IPS-18a (cell line): ENCODE measurements around the gene EPDR1.

Source experiments
- H3K27ac ChIP-seq: one replicate; pipeline ENCODE4 v1.5.1; 2013; ENCODE audit warnings: low read length
- H3K27me3 ChIP-seq: one replicate; pipeline ENCODE4 v1.6.1; 2013; ENCODE audit warnings: mild to moderate bottlenecking, low read length; ENCODE audit not compliant: control insufficient read depth, insufficient read depth
- H3K36me3 ChIP-seq: one replicate; pipeline ENCODE4 v1.6.1; 2013; ENCODE audit warnings: low read depth, low read length; ENCODE audit not compliant: control insufficient read depth
- H3K4me1 ChIP-seq: one replicate; pipeline ENCODE4 v1.6.1; 2013; ENCODE audit warnings: low read depth, low read length; ENCODE audit not compliant: control insufficient read depth
- H3K4me3 ChIP-seq: one replicate; pipeline ENCODE4 v1.5.1; 2013; ENCODE audit warnings: low read length
- H3K9ac ChIP-seq: one replicate; pipeline ENCODE4 v1.6.1; 2013; ENCODE audit warnings: mild to moderate bottlenecking, low read length, moderate library complexity
- H3K9me3 ChIP-seq: one replicate; pipeline ENCODE4 v1.6.1; 2013; ENCODE audit warnings: low read depth, low read length; ENCODE audit not compliant: control insufficient read depth

Gene EPDR1

DNA sequence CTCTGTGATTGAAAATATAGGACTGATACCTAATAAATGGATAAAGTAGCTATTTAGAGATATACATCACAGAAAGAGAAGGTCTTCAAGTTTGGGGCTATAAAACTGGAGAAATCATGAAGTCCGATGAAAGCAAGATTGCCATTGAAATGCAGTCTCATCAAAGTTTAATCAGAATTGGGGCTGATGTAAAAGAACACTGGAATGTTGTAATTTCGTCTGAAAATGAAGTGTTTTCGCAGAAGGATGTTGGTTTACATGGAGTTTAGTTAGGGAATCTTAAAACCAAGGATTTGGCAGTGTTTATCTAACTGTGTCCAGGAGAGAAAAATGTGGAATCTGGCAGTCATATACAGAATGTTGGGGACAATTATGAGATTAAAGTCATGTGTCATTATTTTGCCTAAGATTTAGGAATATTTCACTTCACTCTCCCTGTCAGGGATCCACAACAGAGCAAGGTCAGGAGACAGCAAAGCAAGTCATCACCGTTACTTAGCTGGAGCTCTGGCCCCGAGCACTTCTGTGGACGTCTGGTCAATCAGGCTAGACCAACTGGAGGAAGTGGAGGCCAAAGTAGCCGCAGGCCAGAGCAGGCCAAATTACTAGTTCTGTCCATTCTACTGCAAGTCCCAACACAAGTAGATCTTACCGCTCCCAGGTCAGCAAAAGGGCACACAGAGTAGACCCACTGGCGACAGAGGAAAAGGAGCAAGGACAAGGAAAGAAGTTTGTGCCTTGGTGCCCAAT is 37.0 kb downstream of the EPDR1 start:
- no peaks in the 10 kb centered on the region for H3K9me3 ChIP-seq
- H3K27me3 ChIP-seq = no peaks in the 10 kb centered on the region
- no peaks in the 10 kb centered on the region for H3K4me1 ChIP-seq
- H3K4me3 ChIP-seq = no peak overlapping the region
- no peak overlapping the region for H3K9ac ChIP-seq
- no peaks in the 10 kb centered on the region for H3K36me3 ChIP-seq
- no peak overlapping the region for H3K27ac ChIP-seq

DNA sequence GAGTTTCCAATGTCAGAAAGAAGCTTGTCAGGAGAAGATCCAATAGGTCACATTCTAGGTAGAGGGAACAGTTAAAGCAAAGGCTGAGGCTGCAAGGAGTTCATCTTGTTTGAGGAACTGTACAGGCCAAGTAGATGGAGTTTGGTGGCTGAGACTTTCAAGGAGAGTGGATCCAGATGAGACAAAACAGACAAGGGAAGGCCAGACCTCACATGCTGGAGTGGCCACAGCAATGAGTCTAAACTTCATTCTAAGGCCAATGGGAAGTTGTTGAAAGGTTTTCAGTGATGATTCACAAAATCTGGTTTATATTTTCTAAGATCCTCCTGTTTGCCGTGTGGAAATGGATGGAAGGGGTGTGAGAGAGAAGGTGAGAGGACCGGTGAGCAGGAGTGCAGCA is 40.0 kb downstream of the EPDR1 start:
- Histone ChIP-seq H3K27me3 (no peaks in the 10 kb centered on the region), H3K27ac (no peak overlapping the region), H3K4me1 (no peaks in the 10 kb centered on the region), H3K9ac (no peak overlapping the region), H3K9me3 (no peaks in the 10 kb centered on the region), H3K36me3 (no peaks in the 10 kb centered on the region), H3K4me3 (no peak overlapping the region)

GRCh38 chr7:37961251-37961650 is 40.8 kb downstream of the EPDR1 start:
- Histone ChIP-seq H3K36me3 (no peaks in the 10 kb centered on the region), H3K4me3 (no peak overlapping the region), H3K27me3 (no peaks in the 10 kb centered on the region), H3K9ac (no peak overlapping the region), H3K4me1 (no peaks in the 10 kb centered on the region), H3K27ac (no peak overlapping the region), H3K9me3 (no peaks in the 10 kb centered on the region)

- H3K9me3 ChIP-seq = no peaks in the 10 kb centered on the region
- H3K4me1 ChIP-seq = no peaks in the 10 kb centered on the region
- H3K27ac ChIP-seq = no peak overlapping the region
- no peaks in the 10 kb centered on the region for H3K27me3 ChIP-seq
- no peak overlapping the region for H3K9ac ChIP-seq
- H3K4me3 ChIP-seq = no peak overlapping the region
- no peaks in the 10 kb centered on the region for H3K36me3 ChIP-seq
Observed at GRCh38 chr7:37964196-37964595, 43.8 kb downstream of the EPDR1 start.

DNA sequence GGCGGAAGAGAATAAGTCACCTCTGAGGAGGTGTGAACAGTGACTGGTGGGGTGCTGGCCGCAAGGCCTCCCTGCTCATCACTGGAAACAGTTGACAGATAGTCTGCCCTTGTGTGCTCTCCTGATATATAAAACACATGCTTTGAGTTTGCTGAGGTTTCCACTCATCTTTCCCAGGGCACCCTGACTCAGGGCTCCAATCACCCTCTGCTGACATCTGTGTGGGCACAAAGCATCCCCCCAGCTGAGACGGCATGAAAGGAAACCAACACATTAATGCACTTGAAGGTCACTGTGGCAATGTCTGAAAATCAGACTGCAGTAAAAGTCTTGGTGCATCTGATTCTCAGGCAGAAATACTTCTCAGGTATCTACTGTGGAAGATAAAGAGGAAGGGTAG is 49.8 kb downstream of the EPDR1 start:
- Histone ChIP-seq H3K27ac (no peak overlapping the region), H3K36me3 (no peaks in the 10 kb centered on the region), H3K27me3 (no peaks in the 10 kb centered on the region), H3K4me1 (no peaks in the 10 kb centered on the region), H3K9me3 (no peaks in the 10 kb centered on the region), H3K4me3 (no peak overlapping the region), H3K9ac (no peak overlapping the region)

DNA sequence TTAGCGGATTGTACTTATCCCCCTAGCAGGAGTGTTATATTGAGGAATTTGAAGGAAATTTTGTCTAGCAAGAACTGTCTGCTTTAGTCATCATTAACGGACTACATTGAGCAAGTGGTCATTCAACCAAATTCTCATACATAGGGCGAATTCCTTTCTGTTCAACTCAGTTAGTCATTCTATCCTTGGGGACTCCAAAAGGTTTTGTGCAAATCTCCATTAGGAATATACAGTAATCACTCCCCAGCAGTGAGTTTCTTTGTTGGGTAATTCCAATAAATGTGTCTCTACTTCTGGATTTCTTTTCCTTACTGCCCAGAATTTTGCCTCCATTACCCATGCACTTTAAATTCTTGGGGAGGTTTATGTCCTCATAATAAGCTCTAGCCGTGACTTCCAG is 51.1 kb downstream of the EPDR1 start:
- no peaks in the 10 kb centered on the region for H3K27me3 ChIP-seq
- H3K9me3 ChIP-seq = no peaks in the 10 kb centered on the region
- no peak overlapping the region for H3K9ac ChIP-seq
- H3K27ac ChIP-seq = no peak overlapping the region
- no peaks in the 10 kb centered on the region for H3K4me1 ChIP-seq
- no peaks in the 10 kb centered on the region for H3K36me3 ChIP-seq
- no peak overlapping the region for H3K4me3 ChIP-seq

GRCh38 chr7:37973915-37974314 is 53.5 kb downstream of the EPDR1 start:
- Histone ChIP-seq H3K36me3 (no peaks in the 10 kb centered on the region), H3K9ac (no peak overlapping the region), H3K27ac (no peak overlapping the region)

DNA sequence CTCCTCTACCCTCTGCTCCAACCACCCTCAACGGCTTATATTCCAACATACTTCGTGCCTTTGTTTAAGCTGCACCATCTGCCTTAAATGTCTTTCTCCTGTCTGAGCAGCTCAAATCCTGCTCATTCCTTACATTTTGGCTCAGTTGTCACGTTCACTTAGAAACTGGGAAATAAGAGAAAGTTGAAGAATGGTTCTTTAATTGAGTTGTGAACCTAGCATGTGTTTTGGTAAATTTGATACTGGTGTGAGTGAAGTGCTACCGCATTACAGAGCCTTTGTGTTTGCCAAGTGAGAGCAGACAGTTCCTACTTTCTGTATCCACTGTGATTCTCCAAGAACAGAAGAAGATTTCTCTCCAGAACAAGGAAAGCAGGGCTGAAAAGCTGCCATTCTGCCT is 54.3 kb downstream of the EPDR1 start:
- Histone ChIP-seq H3K4me3 (no peak overlapping the region), H3K9ac (no peak overlapping the region), H3K4me1 (no peaks in the 10 kb centered on the region), H3K36me3 (no peaks in the 10 kb centered on the region), H3K27me3 (no peaks in the 10 kb centered on the region), H3K27ac (no peak overlapping the region), H3K9me3 (no peaks in the 10 kb centered on the region)

More at GRCh38 chr7:37973915-37974314, 53.5 kb downstream of the EPDR1 start:
- no peaks in the 10 kb centered on the region for H3K4me1 ChIP-seq
- H3K4me3 ChIP-seq = no peak overlapping the region
- H3K9me3 ChIP-seq = no peaks in the 10 kb centered on the region
- no peaks in the 10 kb centered on the region for H3K27me3 ChIP-seq

- no peak overlapping the region for H3K27ac ChIP-seq
- no peaks in the 10 kb centered on the region for H3K9me3 ChIP-seq
- H3K36me3 ChIP-seq = no peaks in the 10 kb centered on the region
- H3K27me3 ChIP-seq = no peaks in the 10 kb centered on the region
- H3K4me3 ChIP-seq = no peak overlapping the region
- H3K9ac ChIP-seq = no peak overlapping the region
- H3K4me1 ChIP-seq = no peaks in the 10 kb centered on the region
Observed at GRCh38 chr7:37977243-37977642, 56.8 kb downstream of the EPDR1 start.

GRCh38 chr7:37981664-37982063 is 61.2 kb downstream of the EPDR1 start:
- Histone ChIP-seq H3K4me3 (no peak overlapping the region), H3K9me3 (no peaks in the 10 kb centered on the region), H3K36me3 (no peaks in the 10 kb centered on the region), H3K4me1 (no peaks in the 10 kb centered on the region), H3K27me3 (no peaks in the 10 kb centered on the region), H3K27ac (no peak overlapping the region), H3K9ac (no peak overlapping the region)

DNA sequence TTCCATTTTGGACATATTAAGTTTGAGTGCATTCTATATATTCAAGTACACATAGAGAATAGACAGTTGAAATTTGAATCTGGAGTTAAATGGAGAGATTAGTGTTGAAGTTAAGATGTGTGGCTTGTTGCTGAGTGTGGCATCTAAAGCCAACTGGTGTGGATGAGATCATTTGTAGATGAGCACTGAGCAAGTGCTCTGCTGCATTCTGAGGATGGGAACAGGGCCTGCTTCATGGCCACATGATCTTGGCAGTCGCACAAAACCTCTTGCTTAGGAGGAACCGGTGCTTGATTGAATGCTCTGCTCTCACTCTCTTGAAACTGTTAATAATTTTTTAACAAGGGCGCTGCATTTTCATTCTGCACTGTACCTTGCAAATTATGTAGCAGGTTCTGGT is 62.0 kb downstream of the EPDR1 start:
- Histone ChIP-seq H3K36me3 (no peaks in the 10 kb centered on the region), H3K9me3 (no peaks in the 10 kb centered on the region), H3K27ac (no peak overlapping the region), H3K4me1 (peaks cover 7% of the 10 kb centered on the region), H3K9ac (no peak overlapping the region), H3K4me3 (no peak overlapping the region), H3K27me3 (no peaks in the 10 kb centered on the region)

DNA sequence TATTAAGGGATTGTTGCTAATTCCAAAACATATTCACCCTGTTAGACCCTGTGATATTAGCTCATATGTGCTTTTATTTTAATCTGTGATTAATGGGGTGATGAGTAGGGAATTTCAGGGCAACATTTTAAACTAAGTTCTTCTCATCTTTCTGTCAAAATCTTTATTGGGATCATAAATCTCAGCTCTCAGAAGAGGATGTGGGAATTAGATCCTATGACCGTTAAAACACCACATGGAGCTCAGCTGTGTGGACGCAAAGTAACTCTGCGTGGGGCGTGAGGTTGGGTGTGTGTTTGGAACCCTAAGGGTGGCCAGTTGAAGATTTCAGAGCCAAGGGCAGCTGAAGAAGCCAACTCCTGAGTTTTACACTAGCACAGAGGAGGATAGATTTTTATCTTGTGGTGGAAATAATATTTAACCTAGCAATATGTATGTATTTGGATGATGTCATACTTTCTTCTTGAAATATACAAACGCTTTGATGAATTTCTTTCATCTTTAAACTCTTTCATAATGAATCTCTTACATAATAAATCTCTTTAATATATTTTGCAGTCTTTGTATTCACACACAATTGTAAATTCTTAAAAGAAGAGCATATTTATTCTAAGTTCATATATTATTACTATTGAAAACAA is 64.4 kb downstream of the EPDR1 start:
- Histone ChIP-seq H3K9ac (no peak overlapping the region), H3K36me3 (no peaks in the 10 kb centered on the region), H3K27me3 (no peaks in the 10 kb centered on the region), H3K4me3 (no peak overlapping the region), H3K27ac (no peak overlapping the region), H3K4me1 (peaks cover 11% of the 10 kb centered on the region), H3K9me3 (no peaks in the 10 kb centered on the region)
